ENCODE data around the gene FMN2.

Gene FMN2

GRCh38 chr1:240098534-240098933 is 6.9 kb downstream of the FMN2 start:
- no peak for DNase-seq (ENCODE audit: low read depth)

GRCh38 chr1:240099329-240099728 is 7.6 kb downstream of the FMN2 start:
- no peak for DNase-seq (ENCODE audit: low read depth)

GRCh38 chr1:240099748-240100147 is 8.1 kb downstream of the FMN2 start:
- DNase-seq (ENCODE audit: low read depth) = no peak

GRCh38 chr1:240100371-240100934 is 8.8 kb downstream of the FMN2 start:
- DNase-seq (ENCODE audit: low read depth) = no peak

- DNase-seq (ENCODE audit: low read depth) = no peak
Observed at GRCh38 chr1:240101306-240101705, 9.6 kb downstream of the FMN2 start.

GRCh38 chr1:240101737-240102136 is 10.1 kb downstream of the FMN2 start:
- no peak for DNase-seq (ENCODE audit: low read depth)

GRCh38 chr1:240104672-240105071 is 13.0 kb downstream of the FMN2 start:
- no peak for DNase-seq (ENCODE audit: low read depth)

- no peak for DNase-seq (ENCODE audit: low read depth)
Observed at GRCh38 chr1:240107058-240107684, 15.5 kb downstream of the FMN2 start.

- no peak for DNase-seq (ENCODE audit: low read depth)
Observed at GRCh38 chr1:240109130-240109529, 17.4 kb downstream of the FMN2 start.

- DNase-seq (ENCODE audit: low read depth) = no peak
Observed at GRCh38 chr1:240109920-240110636, 18.4 kb downstream of the FMN2 start.

GRCh38 chr1:240111558-240111957 is 19.9 kb downstream of the FMN2 start:
- no peak for DNase-seq (ENCODE audit: low read depth)

- DNase-seq (ENCODE audit: low read depth) = no peak
Observed at GRCh38 chr1:240114222-240114621, 22.5 kb downstream of the FMN2 start.

GRCh38 chr1:240115831-240116230 is 24.1 kb downstream of the FMN2 start:
- DNase-seq (ENCODE audit: low read depth) = no peak

- no peak for DNase-seq (ENCODE audit: low read depth)
Observed at GRCh38 chr1:240116831-240117769, 25.4 kb downstream of the FMN2 start.

GRCh38 chr1:240117930-240118329 is 26.2 kb downstream of the FMN2 start:
- no peak for DNase-seq (ENCODE audit: low read depth)

GRCh38 chr1:240122639-240123613 is 31.2 kb downstream of the FMN2 start:
- DNase-seq (ENCODE audit: low read depth) = no peak

GRCh38 chr1:240126821-240127220 is 35.1 kb downstream of the FMN2 start:
- DNase-seq (ENCODE audit: low read depth) = no peak

- no peak for DNase-seq (ENCODE audit: low read depth)
Observed at GRCh38 chr1:240128366-240128765, 36.7 kb downstream of the FMN2 start.

- no peak for DNase-seq (ENCODE audit: low read depth)
Observed at GRCh38 chr1:240134113-240134512, 42.4 kb downstream of the FMN2 start.

GRCh38 chr1:240134596-240134995 is 42.9 kb downstream of the FMN2 start:
- DNase-seq (ENCODE audit: low read depth) = no peak

GRCh38 chr1:240136402-240136801 is 44.7 kb downstream of the FMN2 start:
- DNase-seq (ENCODE audit: low read depth) = no peak

Data from activated T-cell treated with anti-CD3 and anti-CD28 coated beads for 24 hours (primary cell).